SU-DHL-6 (cell line): Measurements from ENCODE around the gene TSPAN33.

Experiments used
- EZH2phosphoT487 ChIP-seq: fragments of 200-600 bp; sonication (generic), shearing (Covaris generic); conservative IDR thresholded peaks from 2 replicates; pipeline ENCODE4 v1.6.1; 2018; ENCODE audit warnings: mild to moderate bottlenecking, antibody characterized with exemption, low read length, moderate library complexity, mixed read lengths
- TF ChIP-seq, protein P1 (sequence below): fragments of 200-600 bp; sonication (generic); IDR thresholded peaks from one replicate; pipeline ENCODE4 v1.5.1; 2017; ENCODE audit warnings: antibody characterized with exemption, mild to moderate bottlenecking, low read length, moderate library complexity; ENCODE audit not compliant: insufficient read depth, poor library complexity, severe bottlenecking

DNA sequence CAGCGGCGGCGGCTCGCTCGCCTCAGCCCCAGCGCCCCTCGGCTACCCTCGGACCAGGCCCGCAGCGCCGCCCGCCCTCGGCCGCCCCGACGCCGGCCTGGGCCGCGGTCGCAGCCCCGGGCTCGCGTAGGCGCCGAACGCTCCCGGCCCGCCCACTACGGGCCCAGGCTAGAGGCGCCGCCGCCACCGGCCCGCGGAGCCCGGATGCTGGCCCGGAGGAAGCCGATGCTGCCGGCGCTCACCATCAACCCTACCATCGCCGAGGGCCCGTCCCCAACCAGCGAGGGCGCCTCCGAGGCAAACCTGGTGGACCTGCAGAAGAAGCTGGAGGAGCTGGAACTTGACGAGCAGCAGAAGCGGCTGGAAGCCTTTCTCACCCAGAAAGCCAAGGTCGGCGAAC, 18.2 kb upstream of the TSPAN33 start:
- TF ChIP-seq, protein P1, sequence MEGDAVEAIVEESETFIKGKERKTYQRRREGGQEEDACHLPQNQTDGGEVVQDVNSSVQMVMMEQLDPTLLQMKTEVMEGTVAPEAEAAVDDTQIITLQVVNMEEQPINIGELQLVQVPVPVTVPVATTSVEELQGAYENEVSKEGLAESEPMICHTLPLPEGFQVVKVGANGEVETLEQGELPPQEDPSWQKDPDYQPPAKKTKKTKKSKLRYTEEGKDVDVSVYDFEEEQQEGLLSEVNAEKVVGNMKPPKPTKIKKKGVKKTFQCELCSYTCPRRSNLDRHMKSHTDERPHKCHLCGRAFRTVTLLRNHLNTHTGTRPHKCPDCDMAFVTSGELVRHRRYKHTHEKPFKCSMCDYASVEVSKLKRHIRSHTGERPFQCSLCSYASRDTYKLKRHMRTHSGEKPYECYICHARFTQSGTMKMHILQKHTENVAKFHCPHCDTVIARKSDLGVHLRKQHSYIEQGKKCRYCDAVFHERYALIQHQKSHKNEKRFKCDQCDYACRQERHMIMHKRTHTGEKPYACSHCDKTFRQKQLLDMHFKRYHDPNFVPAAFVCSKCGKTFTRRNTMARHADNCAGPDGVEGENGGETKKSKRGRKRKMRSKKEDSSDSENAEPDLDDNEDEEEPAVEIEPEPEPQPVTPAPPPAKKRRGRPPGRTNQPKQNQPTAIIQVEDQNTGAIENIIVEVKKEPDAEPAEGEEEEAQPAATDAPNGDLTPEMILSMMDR, result no peak
- no peak for TF ChIP-seq EZH2phosphoT487
